HepG2 (cell line): ENCODE results near the gene RBM6. TPM values are rescaled to one million over a fixed set of nuclear protein-coding genes. Genes with fewer than 3 reads are reported as not detected.

Experiments
- ASH2L ChIP-seq: fragments of 300-600, 200-600 bp; sonication (generic); IDR thresholded peaks from 2 replicates; pipeline ENCODE4 v1.7.0; 2017; ENCODE audit warnings: low read depth, mild to moderate bottlenecking, moderate library complexity, mixed read lengths, low read length; ENCODE audit not compliant: insufficient read length
- ATAD3A ChIP-seq: sonication (generic); formaldehyde crosslinking; IDR thresholded peaks from 2 replicates; pipeline ENCODE4 v1.4.0; 2020; ENCODE audit warnings: missing genetic modification reagents
- BRD4 ChIP-seq: sonication (generic); formaldehyde crosslinking; IDR thresholded peaks from 2 replicates; pipeline ENCODE4 v1.4.0; 2020; ENCODE audit warnings: missing genetic modification reagents
- EED ChIP-seq: sonication (generic); formaldehyde crosslinking; IDR thresholded peaks from 2 replicates; pipeline ENCODE4 v1.5.0; 2020; ENCODE audit warnings: mild to moderate bottlenecking, missing genetic modification reagents
- EZH2 ChIP-seq: conservative IDR thresholded peaks from 2 replicates; pipeline ENCODE4 v1.6.1; 2012; ENCODE audit warnings: mild to moderate bottlenecking, low read depth, low read length, moderate library complexity
- FLYWCH1 ChIP-seq: sonication (generic); formaldehyde crosslinking; IDR thresholded peaks from 2 replicates; pipeline ENCODE4 v1.8.1; 2023; ENCODE audit warnings: mild to moderate bottlenecking, missing genetic modification reagents
- HNF4A ChIP-seq: sonication (generic); formaldehyde crosslinking; IDR thresholded peaks from 2 replicates; pipeline ENCODE4 v1.4.0; 2020; ENCODE audit warnings: missing genetic modification reagents
- IKZF1 ChIP-seq: fragments of 450-650 bp; IDR thresholded peaks from 2 replicates; pipeline ENCODE4 v1.7.1; 2016
- JUNB ChIP-seq: sonication (generic); formaldehyde crosslinking; IDR thresholded peaks from 2 replicates; pipeline ENCODE4 v1.8.0; 2022; ENCODE audit warnings: missing genetic modification reagents, mild to moderate bottlenecking, borderline replicate concordance
- JUND ChIP-seq: sonication (generic); formaldehyde crosslinking; IDR thresholded peaks from 2 replicates; pipeline ENCODE4 v1.8.0; 2022; ENCODE audit warnings: mild to moderate bottlenecking, missing genetic modification reagents
- KMT2A ChIP-seq: sonication (generic); formaldehyde crosslinking; IDR thresholded peaks from 2 replicates; pipeline ENCODE4 v1.4.0; 2020; ENCODE audit warnings: missing genetic modification reagents
- MAFK ChIP-seq, 2 experiments: IDR thresholded peaks in 1 of 2; conservative IDR thresholded peaks in 1 of 2; 2 replicates each; pipeline ENCODE4 v1.6.1; 2011; ENCODE audit warnings: improper control_type of control experiment in 2 of 2, low read length in 2 of 2
- PAF1 ChIP-seq: IDR thresholded peaks from 2 replicates; pipeline ENCODE4 v1.6.1; 2016; ENCODE audit warnings: missing genetic modification reagents, missing compliant biosample characterization
- PRDM15 ChIP-seq: sonication (generic); formaldehyde crosslinking; IDR thresholded peaks from 2 replicates; pipeline ENCODE4 v1.4.0; 2020; ENCODE audit warnings: missing genetic modification reagents
- RCOR2 ChIP-seq: IDR thresholded peaks from 2 replicates; pipeline ENCODE4 v1.6.1; 2016; ENCODE audit warnings: missing biosample characterization, missing genetic modification reagents
- RELA ChIP-seq: sonication (generic); formaldehyde crosslinking; IDR thresholded peaks from 2 replicates; pipeline ENCODE4 v1.4.0; 2020; ENCODE audit warnings: missing genetic modification reagents
- THAP11 ChIP-seq: IDR thresholded peaks from 2 replicates; pipeline ENCODE4 v1.6.1; 2016; ENCODE audit warnings: missing biosample characterization, missing genetic modification reagents
- TP53 ChIP-seq: sonication (generic); formaldehyde crosslinking; conservative IDR thresholded peaks from 2 replicates; pipeline ENCODE4 v1.4.0; 2020; ENCODE audit warnings: missing genetic modification reagents
- ZBTB34 ChIP-seq: sonication (generic); formaldehyde crosslinking; IDR thresholded peaks from 2 replicates; pipeline ENCODE4 v1.8.0; 2022; ENCODE audit warnings: mild to moderate bottlenecking, missing genetic modification reagents
- ZFP1 ChIP-seq: IDR thresholded peaks from 2 replicates; pipeline ENCODE4 v1.6.1; 2016
- ZMAT3 ChIP-seq: sonication (generic); formaldehyde crosslinking; conservative IDR thresholded peaks from 2 replicates; pipeline ENCODE4 v1.7.0; 2021; ENCODE audit warnings: missing genetic modification reagents
- ZNF547 ChIP-seq: sonication (generic); formaldehyde crosslinking; IDR thresholded peaks from 2 replicates; pipeline ENCODE4 v1.5.1; 2020; ENCODE audit warnings: mild to moderate bottlenecking, missing genetic modification reagents
- ZNF580 ChIP-seq: IDR thresholded peaks from 2 replicates; pipeline ENCODE4 v1.6.1; 2016; ENCODE audit warnings: low read depth, borderline replicate concordance
- ZNF883 ChIP-seq: sonication (generic); formaldehyde crosslinking; IDR thresholded peaks from 2 replicates; pipeline ENCODE4 v1.5.1; 2020; ENCODE audit warnings: mild to moderate bottlenecking, missing genetic modification reagents; ENCODE audit errors: not compliant biosample characterization
- polyA plus RNA-seq, 8 experiments: library from polyadenylated mRNA; depleted of rRNA in 3 of 8; stranded (reverse) in 7 of 8; unstranded in 1 of 8; fragments of >200 nt; fragmentation: Illumina TruSeq in 4 of 8; extraction: Trizol in 4 of 8; gene quantifications; 2 replicates each; pipeline versions ENCODE4 v1.2.1 to v1.2.3, GENCODE V29; 2011 to 2016; ENCODE audit warnings: low read depth in 4 of 8, missing spikeins in 1 of 8, mixed read lengths in 1 of 8; ENCODE audit not compliant: insufficient read depth in 1 of 8
- total RNA-seq, 5 experiments: library from RNA; depleted of rRNA; stranded (reverse); fragments of >200 nt; fragmentation: Illumina TruSeq; extraction: Trizol; gene quantifications; 2 replicates each; pipeline ENCODE4 v1.2.3, GENCODE V29; 2016; ENCODE audit warnings: low read depth in 1 of 5
- TF ChIP-seq, protein P1 (sequence below): sonication (generic); formaldehyde crosslinking; IDR thresholded peaks from 2 replicates; pipeline ENCODE4 v1.9.0; 2022; ENCODE audit warnings: low read depth, missing genetic modification reagents

Gene RBM6
- total and polyA plus RNA-seq, 2 of the 13 experiments (the other 11 are each of a cell fraction or from before 2014, with no cell fraction given), result 72.7 to 86.1 TPM

- TF ChIP-seq, protein P1, sequence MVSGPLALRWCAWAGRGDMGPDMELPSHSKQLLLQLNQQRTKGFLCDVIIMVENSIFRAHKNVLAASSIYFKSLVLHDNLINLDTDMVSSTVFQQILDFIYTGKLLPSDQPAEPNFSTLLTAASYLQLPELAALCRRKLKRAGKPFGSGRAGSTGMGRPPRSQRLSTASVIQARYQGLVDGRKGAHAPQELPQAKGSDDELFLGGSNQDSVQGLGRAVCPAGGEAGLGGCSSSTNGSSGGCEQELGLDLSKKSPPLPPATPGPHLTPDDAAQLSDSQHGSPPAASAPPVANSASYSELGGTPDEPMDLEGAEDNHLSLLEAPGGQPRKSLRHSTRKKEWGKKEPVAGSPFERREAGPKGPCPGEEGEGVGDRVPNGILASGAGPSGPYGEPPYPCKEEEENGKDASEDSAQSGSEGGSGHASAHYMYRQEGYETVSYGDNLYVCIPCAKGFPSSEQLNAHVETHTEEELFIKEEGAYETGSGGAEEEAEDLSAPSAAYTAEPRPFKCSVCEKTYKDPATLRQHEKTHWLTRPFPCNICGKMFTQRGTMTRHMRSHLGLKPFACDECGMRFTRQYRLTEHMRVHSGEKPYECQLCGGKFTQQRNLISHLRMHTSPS (CRISPR knock-in tag), result no peak
- TF ChIP-seq RELA (CRISPR knock-in tag) (peak; percentile 80; the same call in 1 of the 2 replicates), JUNB (CRISPR knock-in tag) (no peak), ATAD3A (no peak), ZNF580 (CRISPR knock-in tag) (peak; percentile 89; the same call in 1 of the 2 replicates), PAF1 (CRISPR knock-in tag) (no peak), ZBTB34 (CRISPR knock-in tag) (no peak), EED (CRISPR knock-in tag) (no peak; the same call in 1 of the 2 replicates), PRDM15 (CRISPR knock-in tag) (0 out of 2 replicates have a peak, but pooled peaks have one; percentile 24), EZH2 (no peak), KMT2A (CRISPR knock-in tag) (peak; percentile 82), RCOR2 (no peak; the same call in 1 of the 2 replicates), JUND (CRISPR knock-in tag) (no peak), FLYWCH1 (CRISPR knock-in tag) (no peak), BRD4 (0 out of 2 replicates have a peak, but pooled peaks have one; percentile 39), THAP11 (CRISPR knock-in tag) (peak; percentile 99), ZMAT3 (CRISPR knock-in tag) (peak; percentile 92), ZNF547 (peak; percentile 82), ZNF883 (CRISPR knock-in tag) (peak; percentile 3), IKZF1 (no peak), ASH2L (peak; percentile 94), ZFP1 (CRISPR knock-in tag) (peak; percentile 83; the same call in 1 of the 2 replicates), HNF4A (CRISPR knock-in tag) (no peak; the same call in 1 of the 2 replicates), MAFK (conservative IDR thresholded peaks at IDR 0.05 in 1 of 2, IDR thresholded peaks at IDR 0.05 in 1 of 2; ENCODE audit: low read length in 2 of 2) (no peak), TP53 (CRISPR knock-in tag) (peak; percentile 75; the same call in 1 of the 2 replicates)
Observed at GRCh38 chr3:49939858-49940666, at the start of gene RBM6 (continued).
